Measurements from ENCODE around the gene MOB1B.
A peak's percentile ranks its signal among the peaks of the same experiment; 100 is the strongest.

The MOB1B gene

GRCh38 chr4:70935038-70935695, 33.0 kb downstream of the MOB1B start:
- H3K4me2 ChIP-seq (ENCODE audit: insufficient read depth, low read length), result no peak overlapping the region
- H3K36me3 ChIP-seq (ENCODE audit: insufficient read depth, low read length), result peaks cover 27% of the 10 kb centered on the region
- TF ChIP-seq CTCF (IDR thresholded peaks at IDR 0.05; ENCODE audit: borderline replicate concordance, extremely low read depth, low read length, poor library complexity, severe bottlenecking) (no peak), EZH2 (IDR thresholded peaks at IDR 0.05; ENCODE audit: borderline replicate concordance, low read depth, low read length, severe bottlenecking) (no peak)
- peaks cover 36% of the 10 kb centered on the region; the same call in 1 of the 2 replicates for H4K20me1 ChIP-seq (ENCODE audit: insufficient read depth, low read length)
- no peaks in the 10 kb centered on the region for H3K27me3 ChIP-seq (ENCODE audit: insufficient read depth, low read length, poor library complexity)
- no peak for DNase-seq
- peak overlapping the region; percentile 47 for H3K27ac ChIP-seq (ENCODE audit: low read length)
- no peak overlapping the region for H3K9ac ChIP-seq (ENCODE audit: low read depth, low read length)
- H3K79me2 ChIP-seq (ENCODE audit: insufficient read depth, low read length), result peaks cover 97% of the 10 kb centered on the region
- H2AFZ ChIP-seq (ENCODE audit: low read depth, low read length), result no peak overlapping the region
- no peak overlapping the region for H3K4me3 ChIP-seq (ENCODE audit: low read depth in 1 of 2, low read length in 2 of 2)
- ATAC-seq (ENCODE audit: insufficient read depth, low read depth), result no peak
- no peaks in the 10 kb centered on the region for H3K9me3 ChIP-seq (ENCODE audit: insufficient read depth, low read length, severe bottlenecking)
- H3K4me1 ChIP-seq (ENCODE audit: insufficient read depth, low read length), result peaks cover 31% of the 10 kb centered on the region

DNA sequence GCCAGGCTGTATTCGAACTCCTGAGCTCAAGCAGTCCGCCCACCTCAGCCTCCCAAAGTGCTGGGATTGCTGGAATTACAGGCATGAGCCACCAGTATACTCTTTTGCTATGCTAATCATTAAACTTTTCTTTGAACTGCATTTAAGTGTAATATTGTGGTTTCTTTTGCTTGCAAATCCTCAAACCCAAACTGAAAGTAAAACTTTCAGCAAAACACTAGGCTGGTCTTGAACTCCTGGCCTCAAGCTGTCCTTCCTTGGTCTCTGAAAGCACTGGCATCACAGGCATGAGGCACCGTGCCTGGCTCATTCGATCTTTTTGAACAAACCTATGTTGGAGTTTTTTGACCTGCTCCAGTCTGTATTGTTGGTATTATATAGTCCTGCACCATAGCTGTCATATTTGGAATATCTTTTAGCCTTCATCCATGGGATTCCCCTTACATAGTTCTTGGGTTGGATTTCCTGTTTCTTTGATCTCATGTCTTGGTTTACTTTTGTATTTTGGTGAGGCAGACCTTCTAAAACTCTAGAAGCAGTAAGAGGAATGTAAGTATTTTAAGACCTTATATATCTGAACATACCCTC, 34.1 kb downstream of the MOB1B start:
- no peaks in the 10 kb centered on the region for H3K9me3 ChIP-seq (ENCODE audit: insufficient read depth, low read length, severe bottlenecking)
- peaks cover 26% of the 10 kb centered on the region for H3K4me1 ChIP-seq (ENCODE audit: insufficient read depth, low read length)
- H3K27me3 ChIP-seq (ENCODE audit: insufficient read depth, low read length, poor library complexity), result no peaks in the 10 kb centered on the region
- H3K79me2 ChIP-seq (ENCODE audit: insufficient read depth, low read length), result peaks cover 96% of the 10 kb centered on the region
- H3K9ac ChIP-seq (ENCODE audit: low read depth, low read length), result no peak overlapping the region
- peak; percentile 71 for ATAC-seq (ENCODE audit: insufficient read depth, low read depth)
- H3K4me2 ChIP-seq (ENCODE audit: insufficient read depth, low read length), result peak overlapping the region; percentile 34; the same call in 1 of the 2 replicates
- H3K36me3 ChIP-seq (ENCODE audit: insufficient read depth, low read length), result peaks cover 29% of the 10 kb centered on the region
- peak overlapping the region; percentile 67 for H3K27ac ChIP-seq (ENCODE audit: low read length)
- H4K20me1 ChIP-seq (ENCODE audit: insufficient read depth, low read length), result peaks cover 35% of the 10 kb centered on the region; the same call in 1 of the 2 replicates
- no peak overlapping the region for H3K4me3 ChIP-seq (ENCODE audit: low read depth in 1 of 2, low read length in 2 of 2)
- peak; percentile 43 for DNase-seq
- H2AFZ ChIP-seq (ENCODE audit: low read depth, low read length), result no peak overlapping the region
- no peak for TF ChIP-seq EZH2 (IDR thresholded peaks at IDR 0.05; ENCODE audit: borderline replicate concordance, low read depth, low read length, severe bottlenecking)
- TF ChIP-seq CTCF (IDR thresholded peaks at IDR 0.05; ENCODE audit: borderline replicate concordance, extremely low read depth, low read length, poor library complexity, severe bottlenecking), result no peak

DNA sequence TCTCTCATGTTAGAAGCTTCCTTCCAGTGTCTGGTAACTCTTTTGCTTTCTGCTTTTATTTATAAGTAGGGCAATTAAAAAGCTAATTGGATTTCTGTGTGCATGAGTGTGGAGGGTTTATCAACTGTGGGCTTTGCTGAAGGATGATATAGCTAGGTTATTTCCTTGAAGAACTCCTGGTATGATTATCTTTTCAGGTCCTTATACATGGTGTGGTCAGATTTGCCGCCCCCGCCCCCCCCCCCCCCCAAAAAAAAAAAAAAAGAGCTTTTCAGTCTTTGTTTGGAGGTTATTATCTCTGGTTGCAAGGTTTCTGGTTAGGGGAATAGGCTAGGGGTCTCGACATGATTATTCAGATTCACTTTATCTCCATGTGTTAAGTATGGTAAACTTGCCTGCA, 35.9 kb downstream of the MOB1B start:
- Histone ChIP-seq H3K9me3 (ENCODE audit: insufficient read depth, low read length, severe bottlenecking) (no peaks in the 10 kb centered on the region), H3K4me1 (ENCODE audit: insufficient read depth, low read length) (peaks cover 26% of the 10 kb centered on the region), H3K4me3 (ENCODE audit: low read depth in 1 of 2, low read length in 2 of 2) (no peak overlapping the region), H4K20me1 (ENCODE audit: insufficient read depth, low read length) (peaks cover 28% of the 10 kb centered on the region; the same call in 1 of the 2 replicates), H3K27ac (ENCODE audit: low read length) (0 out of 2 replicates have a peak overlapping the region, but pooled peaks have one; percentile 36), H3K79me2 (ENCODE audit: insufficient read depth, low read length) (peaks cover 96% of the 10 kb centered on the region), H2AFZ (ENCODE audit: low read depth, low read length) (no peak overlapping the region), H3K9ac (ENCODE audit: low read depth, low read length) (no peak overlapping the region), H3K4me2 (ENCODE audit: insufficient read depth, low read length) (no peak overlapping the region), H3K27me3 (ENCODE audit: insufficient read depth, low read length, poor library complexity) (no peaks in the 10 kb centered on the region), H3K36me3 (ENCODE audit: insufficient read depth, low read length) (peaks cover 20% of the 10 kb centered on the region)
- DNase-seq, result no peak
- no peak for ATAC-seq (ENCODE audit: insufficient read depth, low read depth)
- no peak for TF ChIP-seq EZH2 (IDR thresholded peaks at IDR 0.05; ENCODE audit: borderline replicate concordance, low read depth, low read length, severe bottlenecking)
- TF ChIP-seq CTCF (IDR thresholded peaks at IDR 0.05; ENCODE audit: borderline replicate concordance, extremely low read depth, low read length, poor library complexity, severe bottlenecking), result no peak
